Measurements from ENCODE around the gene CELF2. TPM values are rescaled to one million over a fixed set of nuclear protein-coding genes. Genes with fewer than 3 reads are reported as not detected.

The CELF2 gene
- total RNA-seq, 2 experiments from 2014 or later: 197 to 205 TPM

DNA sequence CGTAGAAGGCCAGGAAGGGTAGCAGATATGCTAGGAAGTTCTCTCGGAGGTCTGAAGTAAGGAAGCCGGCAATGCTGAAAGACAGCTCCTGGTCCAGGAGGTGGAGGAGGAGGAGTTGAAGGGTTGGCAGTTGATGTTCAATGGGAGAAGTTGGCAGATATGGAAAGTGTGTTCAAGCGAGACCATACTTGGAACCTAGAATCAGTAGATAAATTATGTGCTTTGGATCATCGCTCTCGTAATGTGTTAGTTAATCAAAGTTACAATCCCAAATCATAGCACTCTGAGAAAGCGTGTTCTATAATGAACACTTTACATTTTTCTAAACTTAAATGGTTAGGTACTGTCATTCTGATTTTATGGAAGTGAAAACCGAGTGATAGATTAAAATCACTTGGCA is 152.9 kb downstream of the CELF2 start:
- POLR2A ChIA-PET: interaction anchor here (1.0 to 19.5 kb wide), 11 partner anchors 6 to 100 kb away, joined by 3 to 1077 read pairs (median 8); no protein-coding TSS in a partner anchor
- Mint-ChIP-seq H3K4me3 (no peak overlapping the region), H3K4me1 (ENCODE audit: low read depth) (peaks cover 6% of the 10 kb centered on the region), H3K36me3 (ENCODE audit: low read depth) (no peaks in the 10 kb centered on the region), H3K9me3 (no peaks in the 10 kb centered on the region), H3K27ac (no peak overlapping the region), H3K27me3 (no peaks in the 10 kb centered on the region)
- peaks cover 61% of the 10 kb centered on the region for H3K4me1 ChIP-seq (ENCODE audit: insufficient read depth, low read length)
- no peaks in the 10 kb centered on the region for H3K27me3 ChIP-seq (ENCODE audit: control insufficient read depth in 1 of 2, insufficient read depth in 2 of 2, low read length in 2 of 2)
- no peaks in the 10 kb centered on the region for H3K9me3 ChIP-seq (ENCODE audit: control insufficient read depth in 1 of 2, insufficient read depth in 1 of 2, low read length in 2 of 2)
- DNase-seq (peak in 1 of 14 experiments; percentile 17), ATAC-seq (ENCODE audit: poor library complexity) (no peak)
- H3K4me3 ChIP-seq (ENCODE audit: low read length): peak overlapping the region; percentile 87
- intact Hi-C loops (cut with DNase I, micrococcal nuclease): no loop called here
- CTCF ChIA-PET: interaction anchor here (2.3 kb wide), 1 partner anchor 8 kb away, joined by 6 read pairs; no protein-coding TSS in a partner anchor
- TF ChIP-seq, protein P1, sequence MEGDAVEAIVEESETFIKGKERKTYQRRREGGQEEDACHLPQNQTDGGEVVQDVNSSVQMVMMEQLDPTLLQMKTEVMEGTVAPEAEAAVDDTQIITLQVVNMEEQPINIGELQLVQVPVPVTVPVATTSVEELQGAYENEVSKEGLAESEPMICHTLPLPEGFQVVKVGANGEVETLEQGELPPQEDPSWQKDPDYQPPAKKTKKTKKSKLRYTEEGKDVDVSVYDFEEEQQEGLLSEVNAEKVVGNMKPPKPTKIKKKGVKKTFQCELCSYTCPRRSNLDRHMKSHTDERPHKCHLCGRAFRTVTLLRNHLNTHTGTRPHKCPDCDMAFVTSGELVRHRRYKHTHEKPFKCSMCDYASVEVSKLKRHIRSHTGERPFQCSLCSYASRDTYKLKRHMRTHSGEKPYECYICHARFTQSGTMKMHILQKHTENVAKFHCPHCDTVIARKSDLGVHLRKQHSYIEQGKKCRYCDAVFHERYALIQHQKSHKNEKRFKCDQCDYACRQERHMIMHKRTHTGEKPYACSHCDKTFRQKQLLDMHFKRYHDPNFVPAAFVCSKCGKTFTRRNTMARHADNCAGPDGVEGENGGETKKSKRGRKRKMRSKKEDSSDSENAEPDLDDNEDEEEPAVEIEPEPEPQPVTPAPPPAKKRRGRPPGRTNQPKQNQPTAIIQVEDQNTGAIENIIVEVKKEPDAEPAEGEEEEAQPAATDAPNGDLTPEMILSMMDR (IDR thresholded peaks at IDR 0.05): no peak
- peak overlapping the region; percentile 84 to 96 for H3K27ac ChIP-seq (ENCODE audit: low read depth in 1 of 2, low read length in 2 of 2)
- peaks cover 56% of the 10 kb centered on the region for H3K36me3 ChIP-seq (ENCODE audit: insufficient read depth, low read length)

DNA sequence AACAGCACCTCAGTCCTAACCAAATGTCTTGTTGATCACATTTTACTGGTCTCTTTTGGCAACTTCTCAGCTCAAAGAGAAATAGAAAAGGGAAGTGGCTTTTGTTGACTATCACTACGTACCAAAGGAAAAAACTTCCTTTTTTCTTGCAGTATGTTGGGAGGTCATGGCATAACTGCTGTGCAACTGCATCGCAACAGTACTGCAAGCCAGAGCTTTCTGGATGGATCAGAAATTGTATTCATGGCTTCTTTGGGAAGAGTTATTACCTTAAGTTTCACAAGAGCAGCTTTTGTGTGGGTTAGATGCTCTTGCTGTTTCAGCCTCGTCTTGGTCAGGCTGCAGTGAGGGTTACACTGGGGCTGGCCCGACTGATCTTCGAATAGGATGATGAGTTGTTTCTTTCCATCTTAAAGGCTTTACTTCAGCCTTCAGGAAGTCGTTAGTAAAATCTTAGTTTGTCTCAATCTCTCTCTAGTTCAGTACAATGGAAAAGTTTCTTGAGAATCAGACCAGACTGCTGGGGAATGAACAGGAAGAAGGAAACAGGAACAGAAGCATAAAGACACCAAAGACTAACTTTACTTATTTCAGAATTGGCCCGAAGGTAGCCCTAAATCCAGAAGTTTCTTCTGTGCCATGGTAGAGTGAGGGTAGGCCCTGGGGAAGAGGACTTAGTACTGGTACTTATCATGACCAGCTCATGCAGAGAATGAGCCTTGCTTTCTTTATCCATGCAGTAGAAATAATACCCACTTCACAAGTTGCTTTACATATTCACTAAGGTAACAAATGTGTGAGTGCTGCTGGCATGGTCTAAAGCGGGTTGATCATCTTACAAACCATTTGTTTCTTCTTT is 153.6 kb downstream of the CELF2 start:
- Mint-ChIP-seq H3K4me3 (no peak overlapping the region), H3K27me3 (no peaks in the 10 kb centered on the region), H3K9me3 (no peaks in the 10 kb centered on the region), H3K27ac (no peak overlapping the region), H3K4me1 (ENCODE audit: low read depth) (peaks cover 2% of the 10 kb centered on the region), H3K36me3 (ENCODE audit: low read depth) (no peaks in the 10 kb centered on the region)
- TF ChIP-seq, protein P1 (IDR thresholded peaks at IDR 0.05): no peak
- intact Hi-C loops (cut with DNase I, micrococcal nuclease): no loop called here
- Histone ChIP-seq H3K4me1 (ENCODE audit: insufficient read depth, low read length) (peaks cover 68% of the 10 kb centered on the region), H3K4me3 (ENCODE audit: low read length) (peak overlapping the region; percentile 87), H3K9me3 (ENCODE audit: control insufficient read depth in 1 of 2, insufficient read depth in 1 of 2, low read length in 2 of 2) (no peaks in the 10 kb centered on the region), H3K27me3 (ENCODE audit: control insufficient read depth in 1 of 2, insufficient read depth in 2 of 2, low read length in 2 of 2) (no peaks in the 10 kb centered on the region), H3K27ac (ENCODE audit: low read depth in 1 of 2, low read length in 2 of 2) (peak overlapping the region; percentile 84 to 96), H3K36me3 (ENCODE audit: insufficient read depth, low read length) (peaks cover 62% of the 10 kb centered on the region)
- ChIA-PET POLR2A (interaction anchor here (1.0 to 19.5 kb wide), 9 partner anchors 5 to 99 kb away, joined by 3 to 1077 read pairs (median 8); no protein-coding TSS in a partner anchor), CTCF (interaction anchor here (1.0 to 2.3 kb wide), 2 partner anchors 8 to 58 kb away, joined by 3 to 6 read pairs; no protein-coding TSS in a partner anchor)
- ATAC-seq (ENCODE audit: poor library complexity): no peak
- peak in 2 of 14 experiments; percentile 45 to 64 for DNase-seq

DNA sequence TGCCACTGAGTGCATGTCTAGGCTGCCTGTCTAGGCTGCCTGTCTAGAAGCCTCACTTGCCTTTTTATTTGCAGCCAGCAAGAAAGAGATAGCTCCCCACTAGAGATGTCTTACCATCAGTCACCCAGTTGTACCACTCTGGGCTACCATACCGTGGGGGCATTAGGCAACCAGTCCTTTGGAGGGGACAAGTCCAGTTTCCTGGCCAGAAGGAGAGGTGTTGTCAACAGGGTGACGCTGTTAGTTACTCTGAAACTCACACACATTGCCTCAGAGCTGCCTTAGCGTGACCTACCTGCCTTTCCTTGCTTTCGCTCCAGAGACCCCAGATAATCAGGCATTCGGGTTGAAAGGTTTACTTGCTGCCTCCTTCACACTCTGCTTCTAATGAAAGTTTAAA is 155.4 kb downstream of the CELF2 start:
- peaks cover 64% of the 10 kb centered on the region for H3K36me3 ChIP-seq (ENCODE audit: insufficient read depth, low read length)
- ChIA-PET CTCF (interaction anchor here (1.5 to 2.0 kb wide), 2 partner anchors 9 to 59 kb away, joined by 3 to 8 read pairs; no protein-coding TSS in a partner anchor), POLR2A (interaction anchor here (0.8 to 19.5 kb wide), 5 partner anchors 6 to 53 kb away, joined by 3 to 1077 read pairs (median 5); no protein-coding TSS in a partner anchor)
- H3K36me3 Mint-ChIP-seq (ENCODE audit: low read depth): peaks cover 1% of the 10 kb centered on the region
- H3K27ac ChIP-seq (ENCODE audit: low read depth in 1 of 2, low read length in 2 of 2): peak overlapping the region; percentile 39 to 55
- DNase-seq (peak in 3 of 14 experiments; percentile 14 to 43 (median 33)), ATAC-seq (ENCODE audit: poor library complexity) (peak; percentile 36)
- peak overlapping the region; percentile 83 for H3K4me3 Mint-ChIP-seq
- no peaks in the 10 kb centered on the region for H3K27me3 Mint-ChIP-seq
- TF ChIP-seq, protein P1 (IDR thresholded peaks at IDR 0.05): no peak
- H3K27me3 ChIP-seq (ENCODE audit: control insufficient read depth in 1 of 2, insufficient read depth in 2 of 2, low read length in 2 of 2): no peaks in the 10 kb centered on the region
- peak overlapping the region; percentile 87 for H3K4me3 ChIP-seq (ENCODE audit: low read length)
- intact Hi-C loops (cut with DNase I, micrococcal nuclease): no loop called here
- peaks cover 83% of the 10 kb centered on the region for H3K4me1 ChIP-seq (ENCODE audit: insufficient read depth, low read length)
- H3K9me3 ChIP-seq (ENCODE audit: control insufficient read depth in 1 of 2, insufficient read depth in 1 of 2, low read length in 2 of 2): no peaks in the 10 kb centered on the region
- no peak overlapping the region for H3K27ac Mint-ChIP-seq
- no peaks in the 10 kb centered on the region for H3K9me3 Mint-ChIP-seq
- no peaks in the 10 kb centered on the region for H3K4me1 Mint-ChIP-seq (ENCODE audit: low read depth)
